Thyroid gland (tissue), 4 donors: Measurements from ENCODE around the gene BLNK. TPM values are rescaled to one million over a fixed set of nuclear protein-coding genes. Genes with fewer than 3 reads are reported as not detected.

Experiments used
- DNase-seq, 2 donors: peaks; one replicate each; pipeline ENCODE4 v3.0.0-alpha.2; 2019
- H3K27ac ChIP-seq, 3 donors: fragments of 200-600 bp; sonication (generic); 1 replicate in 2 of 3; 2 replicates in 1 of 3; pipeline ENCODE4 v1.5.1; 2016 to 2019; ENCODE audit warnings: mild to moderate bottlenecking in 1 of 3, moderate library complexity in 1 of 3
- H3K27me3 ChIP-seq: fragments of 200-600 bp; sonication (generic); one replicate; pipeline ENCODE4 v1.5.1; 2019
- H3K36me3 ChIP-seq, 2 donors: fragments of 200-600 bp; sonication (generic); one replicate each; pipeline ENCODE4 v1.5.1; 2016 to 2019
- H3K4me1 ChIP-seq, 2 donors: fragments of 200-600 bp; sonication (generic); one replicate each; pipeline ENCODE4 v1.5.1; 2017 to 2019
- H3K4me3 ChIP-seq, 3 donors: fragments of 200-600 bp; sonication (generic); replicated peaks in 1 of 3; 1 replicate in 2 of 3; 2 replicates in 1 of 3; pipeline ENCODE4 v1.5.1; 2016; ENCODE audit warnings: mild to moderate bottlenecking in 1 of 3
- H3K9me3 ChIP-seq: fragments of 200-600 bp; sonication (generic); one replicate; pipeline ENCODE4 v1.5.1; 2017
- POLR2A ChIP-seq, 2 donors: fragments of 450-650 bp; IDR thresholded peaks; one replicate each; pipeline ENCODE4 v1.6.1; 2017; ENCODE audit warnings: antibody characterized with exemption in 2 of 2, mild to moderate bottlenecking in 2 of 2, moderate library complexity in 1 of 2
- WGBS, 2 donors: methylation state at CpG; one replicate each; pipeline ENCODE4 v1.1.5; 2017; 5-methylcytosine and 5-hydroxymethylcytosine counted together
- intact Hi-C: fragments of 100-400 bp; cut with DNase I; formaldehyde crosslinking; loops from one replicate; pipeline ENCODE4 v1.15.1; 2023
- total RNA-seq, 4 donors: library from RNA; depleted of rRNA; stranded (reverse); fragments of >200 nt; gene quantifications; one replicate each; pipeline ENCODE4 v1.2.3, GENCODE V29; 2016
- TF ChIP-seq, protein P1 (sequence below), 6 experiments: fragments of 200-600 bp in 3 of 6; fragments of 450-650 bp in 3 of 6; sonication (generic) in 3 of 6; IDR thresholded peaks; one replicate each; pipeline ENCODE4 v1.5.1; 2016 to 2019; ENCODE audit warnings: antibody characterized with exemption in 6 of 6, mild to moderate bottlenecking in 2 of 6, inconsistent platforms in 1 of 6, moderate library complexity in 1 of 6

BLNK gene
- total RNA-seq, 4 donors from 2014 or later = 5.8 to 36.9 (median 25.7) TPM

DNA sequence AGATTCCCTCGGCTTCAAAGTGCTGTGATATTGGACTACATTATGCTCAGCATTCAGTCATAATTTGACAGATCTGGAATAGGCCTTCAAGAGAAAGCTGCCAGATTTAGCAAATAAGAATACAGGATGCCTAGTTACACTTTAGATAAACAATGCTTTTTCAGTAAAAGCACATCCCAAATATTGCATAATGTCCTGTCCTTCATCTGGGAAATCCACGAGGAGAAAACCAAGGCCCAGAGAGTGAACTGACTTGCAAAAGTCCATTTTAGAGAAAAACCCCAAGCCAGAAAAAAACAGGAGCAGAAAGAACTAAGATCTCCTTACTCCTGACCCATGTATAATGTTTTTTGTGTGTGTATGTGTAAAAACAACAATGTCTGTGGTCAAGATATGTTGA, 12.0 kb upstream of the BLNK start:
- WGBS, 2 donors = 58 to 64% methylated on average over 2 of the region's 2 CpGs
- no peak for TF ChIP-seq POLR2A (IDR thresholded peaks at IDR 0.05)
- TF ChIP-seq, protein P1, sequence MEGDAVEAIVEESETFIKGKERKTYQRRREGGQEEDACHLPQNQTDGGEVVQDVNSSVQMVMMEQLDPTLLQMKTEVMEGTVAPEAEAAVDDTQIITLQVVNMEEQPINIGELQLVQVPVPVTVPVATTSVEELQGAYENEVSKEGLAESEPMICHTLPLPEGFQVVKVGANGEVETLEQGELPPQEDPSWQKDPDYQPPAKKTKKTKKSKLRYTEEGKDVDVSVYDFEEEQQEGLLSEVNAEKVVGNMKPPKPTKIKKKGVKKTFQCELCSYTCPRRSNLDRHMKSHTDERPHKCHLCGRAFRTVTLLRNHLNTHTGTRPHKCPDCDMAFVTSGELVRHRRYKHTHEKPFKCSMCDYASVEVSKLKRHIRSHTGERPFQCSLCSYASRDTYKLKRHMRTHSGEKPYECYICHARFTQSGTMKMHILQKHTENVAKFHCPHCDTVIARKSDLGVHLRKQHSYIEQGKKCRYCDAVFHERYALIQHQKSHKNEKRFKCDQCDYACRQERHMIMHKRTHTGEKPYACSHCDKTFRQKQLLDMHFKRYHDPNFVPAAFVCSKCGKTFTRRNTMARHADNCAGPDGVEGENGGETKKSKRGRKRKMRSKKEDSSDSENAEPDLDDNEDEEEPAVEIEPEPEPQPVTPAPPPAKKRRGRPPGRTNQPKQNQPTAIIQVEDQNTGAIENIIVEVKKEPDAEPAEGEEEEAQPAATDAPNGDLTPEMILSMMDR (IDR thresholded peaks at IDR 0.05) = no peak
- intact Hi-C loops = no loop called here
- H3K4me1 ChIP-seq = peaks cover 4 to 13% of the 10 kb centered on the region in 2 donors
- DNase-seq = no peak
- no peak overlapping the region for H3K27ac ChIP-seq
- H3K4me3 ChIP-seq = no peak overlapping the region
- no peaks in the 10 kb centered on the region for H3K36me3 ChIP-seq
- H3K27me3 ChIP-seq = no peaks in the 10 kb centered on the region
- no peaks in the 10 kb centered on the region for H3K9me3 ChIP-seq

DNA sequence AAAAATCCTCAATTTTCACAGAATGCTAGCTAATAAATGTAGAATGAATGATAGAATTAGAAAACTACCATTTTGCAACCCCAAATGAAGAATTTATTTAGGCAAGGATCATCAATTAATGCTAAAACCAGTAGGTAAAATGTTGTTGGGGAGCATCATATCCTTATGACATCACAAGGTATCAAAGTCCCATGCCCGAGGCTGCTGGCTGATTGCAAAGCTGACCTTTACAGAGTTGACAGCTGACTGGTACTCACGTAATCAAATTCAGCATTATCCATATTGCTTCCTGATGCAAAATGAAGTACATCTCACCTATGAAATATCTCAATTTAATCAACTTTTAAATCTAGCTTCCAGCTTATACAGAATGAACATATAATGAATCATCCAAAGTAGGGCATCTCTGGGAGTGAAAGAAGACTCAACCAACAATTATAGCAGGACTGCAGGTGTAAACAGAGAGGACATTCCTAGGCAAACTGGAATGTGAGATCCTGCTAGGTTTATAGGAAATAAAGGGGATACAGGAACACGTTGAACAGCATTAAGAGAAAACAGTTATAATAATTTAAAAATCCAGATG, 10.2 kb upstream of the BLNK start:
- WGBS, 2 donors = 92 to 96% methylated on average over 3 of the region's 3 CpGs
- Histone ChIP-seq H3K27me3 (no peaks in the 10 kb centered on the region), H3K4me3 (no peak overlapping the region), H3K9me3 (no peaks in the 10 kb centered on the region), H3K27ac (no peak overlapping the region), H3K4me1 (peaks cover 0 to 5% of the 10 kb centered on the region in 2 donors), H3K36me3 (no peaks in the 10 kb centered on the region)
- no peak for TF ChIP-seq POLR2A (IDR thresholded peaks at IDR 0.05)
- TF ChIP-seq, protein P1 (IDR thresholded peaks at IDR 0.05) = no peak
- intact Hi-C loops = no loop called here
- DNase-seq = no peak

DNA sequence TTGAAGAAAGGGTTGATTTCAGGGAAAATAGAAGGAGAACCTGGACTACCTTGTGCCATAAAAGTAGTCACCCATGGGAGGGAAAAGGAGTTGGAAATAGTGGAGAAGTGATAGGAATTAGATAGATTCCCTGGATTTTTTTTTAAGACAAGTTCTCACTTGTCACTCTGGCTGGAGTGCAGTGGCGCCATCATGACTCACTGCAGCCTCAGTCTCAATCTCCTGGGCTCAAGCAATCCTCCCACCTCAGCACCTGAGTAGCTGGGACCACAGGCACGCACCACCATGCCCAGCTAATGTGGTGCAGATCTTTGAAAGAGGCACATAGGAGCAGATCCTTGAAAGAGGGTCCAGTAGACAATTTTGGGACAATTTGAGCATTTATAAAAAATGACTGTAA, 9.5 kb upstream of the BLNK start:
- no peak for TF ChIP-seq POLR2A (IDR thresholded peaks at IDR 0.05)
- TF ChIP-seq, protein P1 (IDR thresholded peaks at IDR 0.05) = no peak
- Histone ChIP-seq H3K4me3 (no peak overlapping the region), H3K36me3 (no peaks in the 10 kb centered on the region), H3K9me3 (no peaks in the 10 kb centered on the region), H3K27me3 (no peaks in the 10 kb centered on the region), H3K4me1 (peaks cover 0 to 12% of the 10 kb centered on the region in 2 donors), H3K27ac (no peak overlapping the region)
- no peak for DNase-seq
- intact Hi-C loops = no loop called here
- WGBS, 2 donors = 78 to 90% methylated on average over 2 of the region's 2 CpGs

DNA sequence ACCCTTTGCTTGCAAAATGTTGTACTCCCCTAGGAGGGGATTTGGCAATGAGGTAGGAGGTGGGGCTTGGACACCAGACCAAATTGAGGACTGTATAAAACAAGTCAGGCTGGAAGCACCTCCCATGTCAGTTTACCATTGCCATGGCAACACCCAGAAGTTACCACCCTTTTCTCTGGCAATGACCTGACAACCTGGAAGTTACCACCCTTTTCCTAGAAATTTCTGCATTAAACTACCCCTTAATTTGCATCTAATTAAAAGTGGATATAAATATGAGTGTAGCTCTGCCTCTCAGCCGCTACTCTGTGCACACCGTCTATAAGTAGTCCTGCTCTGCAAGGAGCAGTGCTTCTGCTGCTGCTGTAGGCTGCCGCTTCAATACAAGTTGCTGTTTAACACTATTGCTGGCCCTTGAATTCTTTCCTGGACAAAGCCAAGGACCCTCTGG, 7.8 kb upstream of the BLNK start:
- H3K27ac ChIP-seq = no peak overlapping the region
- H3K4me3 ChIP-seq = no peak overlapping the region
- intact Hi-C loops = no loop called here
- H3K4me1 ChIP-seq = peaks cover 5 to 18% of the 10 kb centered on the region in 2 donors
- no peaks in the 10 kb centered on the region for H3K27me3 ChIP-seq
- TF ChIP-seq, protein P1 (IDR thresholded peaks at IDR 0.05) = no peak
- TF ChIP-seq POLR2A (IDR thresholded peaks at IDR 0.05) = no peak
- no peaks in the 10 kb centered on the region for H3K9me3 ChIP-seq
- WGBS, 2 donors = 86 to 87% methylated on average over 3 of the region's 3 CpGs
- DNase-seq = no peak
- no peaks in the 10 kb centered on the region for H3K36me3 ChIP-seq

DNA sequence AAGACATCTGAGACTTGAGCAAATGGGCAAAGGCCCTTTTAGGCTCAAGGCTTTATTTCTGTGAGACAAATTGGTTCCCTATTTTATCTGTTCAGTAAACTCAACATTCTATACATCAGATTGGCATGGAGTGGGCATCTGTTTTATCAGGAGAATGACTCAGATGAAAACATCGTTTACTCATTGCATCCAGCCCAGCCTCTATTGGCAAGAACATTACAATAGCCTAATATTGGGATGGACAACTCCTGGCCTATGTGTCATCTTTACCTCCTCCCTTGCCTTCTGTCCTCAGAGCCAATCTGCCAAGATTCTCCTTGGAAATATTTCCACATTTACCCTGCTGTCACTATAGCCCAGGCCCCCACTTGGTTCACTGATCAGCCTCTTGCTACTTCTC, 5.5 kb upstream of the BLNK start:
- intact Hi-C loops = no loop called here
- peak overlapping the region; percentile 70 to 85 (median 81) for H3K27ac ChIP-seq
- TF ChIP-seq, protein P1 (IDR thresholded peaks at IDR 0.05) = no peak
- TF ChIP-seq POLR2A (IDR thresholded peaks at IDR 0.05) = no peak

More for the DNA sequence above, 5.5 kb upstream of the BLNK start:
- no peaks in the 10 kb centered on the region for H3K36me3 ChIP-seq
- WGBS, 2 donors = 84 to 88% methylated on average over 1 of the region's 1 CpG
- H3K4me1 ChIP-seq = peaks cover 19 to 35% of the 10 kb centered on the region in 2 donors
- no peak overlapping the region for H3K4me3 ChIP-seq
- no peak for DNase-seq
- no peaks in the 10 kb centered on the region for H3K27me3 ChIP-seq
- H3K9me3 ChIP-seq = no peaks in the 10 kb centered on the region
